Measurements from ENCODE around the gene RASGRP3. TPM values are rescaled to one million over a fixed set of nuclear protein-coding genes. Genes with fewer than 3 reads are reported as not detected.

The RASGRP3 gene
- total and polyA plus RNA-seq, 4 donors, result 13.2 to 29.3 (median 19.5) TPM

- no peaks in the 10 kb centered on the region for H3K27me3 ChIP-seq (ENCODE audit: control insufficient read depth, insufficient read depth, low read length)
- no peaks in the 10 kb centered on the region for H3K36me3 ChIP-seq (ENCODE audit: control insufficient read depth, insufficient read depth, low read length)
- no peak overlapping the region for H3K27ac ChIP-seq (ENCODE audit: low read depth, low read length)
- WGBS (ENCODE audit: insufficient coverage), result 92% methylated on average over 2 of the region's 5 CpGs
- H3K4me3 ChIP-seq (ENCODE audit: low read depth, low read length), result no peak overlapping the region
- DNase-seq (ENCODE audit: low read depth in 4 of 6, low spot score in 6 of 6), result no peak
- no peaks in the 10 kb centered on the region for H3K9me3 ChIP-seq (ENCODE audit: control insufficient read depth, insufficient read depth, low read length)
- no peaks in the 10 kb centered on the region for H3K4me1 ChIP-seq (ENCODE audit: control insufficient read depth, insufficient read depth, low read length)
These were observed 22.0 kb downstream of the RASGRP3 start for GRCh38 chr2:33498291-33498956.

GRCh38 chr2:33500177-33500576 lies 23.7 kb downstream of the RASGRP3 start:
- no peak overlapping the region for H3K4me3 ChIP-seq (ENCODE audit: low read depth, low read length)
- no peaks in the 10 kb centered on the region for H3K4me1 ChIP-seq (ENCODE audit: control insufficient read depth, insufficient read depth, low read length)
- no peaks in the 10 kb centered on the region for H3K9me3 ChIP-seq (ENCODE audit: control insufficient read depth, insufficient read depth, low read length)
- no peaks in the 10 kb centered on the region for H3K27me3 ChIP-seq (ENCODE audit: control insufficient read depth, insufficient read depth, low read length)
- no peak for DNase-seq (ENCODE audit: low read depth in 4 of 6, low spot score in 6 of 6)
- 92% methylated on average over 5 of the region's 5 CpGs for WGBS (ENCODE audit: insufficient coverage)
- no peak overlapping the region for H3K27ac ChIP-seq (ENCODE audit: low read depth, low read length)
- H3K36me3 ChIP-seq (ENCODE audit: control insufficient read depth, insufficient read depth, low read length), result no peaks in the 10 kb centered on the region

GRCh38 chr2:33502025-33502424 lies 25.6 kb downstream of the RASGRP3 start:
- Histone ChIP-seq H3K27ac (ENCODE audit: low read depth, low read length) (no peak overlapping the region), H3K4me3 (ENCODE audit: low read depth, low read length) (no peak overlapping the region), H3K27me3 (ENCODE audit: control insufficient read depth, insufficient read depth, low read length) (no peaks in the 10 kb centered on the region), H3K36me3 (ENCODE audit: control insufficient read depth, insufficient read depth, low read length) (no peaks in the 10 kb centered on the region), H3K4me1 (ENCODE audit: control insufficient read depth, insufficient read depth, low read length) (no peaks in the 10 kb centered on the region), H3K9me3 (ENCODE audit: control insufficient read depth, insufficient read depth, low read length) (no peaks in the 10 kb centered on the region)
- DNase-seq (ENCODE audit: low read depth in 4 of 6, low spot score in 6 of 6), result no peak
- 94% methylated on average over 2 of the region's 2 CpGs for WGBS (ENCODE audit: insufficient coverage)

GRCh38 chr2:33503002-33503401 lies 26.6 kb downstream of the RASGRP3 start:
- DNase-seq (ENCODE audit: low read depth in 4 of 6, low spot score in 6 of 6), result no peak
- Histone ChIP-seq H3K27me3 (ENCODE audit: control insufficient read depth, insufficient read depth, low read length) (no peaks in the 10 kb centered on the region), H3K27ac (ENCODE audit: low read depth, low read length) (no peak overlapping the region), H3K4me1 (ENCODE audit: control insufficient read depth, insufficient read depth, low read length) (no peaks in the 10 kb centered on the region), H3K9me3 (ENCODE audit: control insufficient read depth, insufficient read depth, low read length) (no peaks in the 10 kb centered on the region), H3K4me3 (ENCODE audit: low read depth, low read length) (no peak overlapping the region), H3K36me3 (ENCODE audit: control insufficient read depth, insufficient read depth, low read length) (no peaks in the 10 kb centered on the region)
- no CpG with 5 or more reads among the region's 1 CpG for WGBS (ENCODE audit: insufficient coverage)

- Histone ChIP-seq H3K36me3 (ENCODE audit: control insufficient read depth, insufficient read depth, low read length) (no peaks in the 10 kb centered on the region), H3K9me3 (ENCODE audit: control insufficient read depth, insufficient read depth, low read length) (no peaks in the 10 kb centered on the region), H3K4me3 (ENCODE audit: low read depth, low read length) (no peak overlapping the region), H3K27ac (ENCODE audit: low read depth, low read length) (peak overlapping the region; percentile 57), H3K4me1 (ENCODE audit: control insufficient read depth, insufficient read depth, low read length) (no peaks in the 10 kb centered on the region), H3K27me3 (ENCODE audit: control insufficient read depth, insufficient read depth, low read length) (no peaks in the 10 kb centered on the region)
- WGBS (ENCODE audit: insufficient coverage), result no CpG with 5 or more reads among the region's 1 CpG
- peak in 2 of 6 donors; percentile 24 to 51 for DNase-seq (ENCODE audit: low read depth in 4 of 6, low spot score in 6 of 6)
These were observed 29.5 kb downstream of the RASGRP3 start for GRCh38 chr2:33505966-33506365.

GRCh38 chr2:33509908-33510585 lies 33.6 kb downstream of the RASGRP3 start:
- Histone ChIP-seq H3K27me3 (ENCODE audit: control insufficient read depth, insufficient read depth, low read length) (no peaks in the 10 kb centered on the region), H3K9me3 (ENCODE audit: control insufficient read depth, insufficient read depth, low read length) (no peaks in the 10 kb centered on the region), H3K36me3 (ENCODE audit: control insufficient read depth, insufficient read depth, low read length) (no peaks in the 10 kb centered on the region), H3K4me3 (ENCODE audit: low read depth, low read length) (no peak overlapping the region), H3K4me1 (ENCODE audit: control insufficient read depth, insufficient read depth, low read length) (no peaks in the 10 kb centered on the region), H3K27ac (ENCODE audit: low read depth, low read length) (no peak overlapping the region)
- 62% methylated on average over 1 of the region's 5 CpGs for WGBS (ENCODE audit: insufficient coverage)
- no peak for DNase-seq (ENCODE audit: low read depth in 4 of 6, low spot score in 6 of 6)

GRCh38 chr2:33510586-33510968 lies 34.1 kb downstream of the RASGRP3 start:
- H3K9me3 ChIP-seq (ENCODE audit: control insufficient read depth, insufficient read depth, low read length), result no peaks in the 10 kb centered on the region
- no peak overlapping the region for H3K27ac ChIP-seq (ENCODE audit: low read depth, low read length)
- no peaks in the 10 kb centered on the region for H3K27me3 ChIP-seq (ENCODE audit: control insufficient read depth, insufficient read depth, low read length)
- no peaks in the 10 kb centered on the region for H3K36me3 ChIP-seq (ENCODE audit: control insufficient read depth, insufficient read depth, low read length)
- no peak for DNase-seq (ENCODE audit: low read depth in 4 of 6, low spot score in 6 of 6)
- H3K4me3 ChIP-seq (ENCODE audit: low read depth, low read length), result no peak overlapping the region
- WGBS (ENCODE audit: insufficient coverage), result no CpG with 5 or more reads among the region's 4 CpGs
- no peaks in the 10 kb centered on the region for H3K4me1 ChIP-seq (ENCODE audit: control insufficient read depth, insufficient read depth, low read length)

GRCh38 chr2:33511141-33511540 lies 34.7 kb downstream of the RASGRP3 start:
- no peak overlapping the region for H3K27ac ChIP-seq (ENCODE audit: low read depth, low read length)
- no peaks in the 10 kb centered on the region for H3K9me3 ChIP-seq (ENCODE audit: control insufficient read depth, insufficient read depth, low read length)
- H3K4me3 ChIP-seq (ENCODE audit: low read depth, low read length), result no peak overlapping the region
- DNase-seq (ENCODE audit: low read depth in 4 of 6, low spot score in 6 of 6), result no peak
- no peaks in the 10 kb centered on the region for H3K4me1 ChIP-seq (ENCODE audit: control insufficient read depth, insufficient read depth, low read length)
- H3K27me3 ChIP-seq (ENCODE audit: control insufficient read depth, insufficient read depth, low read length), result no peaks in the 10 kb centered on the region
- H3K36me3 ChIP-seq (ENCODE audit: control insufficient read depth, insufficient read depth, low read length), result no peaks in the 10 kb centered on the region
- no CpG with 5 or more reads among the region's 1 CpG for WGBS (ENCODE audit: insufficient coverage)

GRCh38 chr2:33512112-33512511 lies 35.7 kb downstream of the RASGRP3 start:
- WGBS (ENCODE audit: insufficient coverage), result no CpG with 5 or more reads among the region's 5 CpGs
- DNase-seq (ENCODE audit: low read depth in 4 of 6, low spot score in 6 of 6), result no peak
- Histone ChIP-seq H3K9me3 (ENCODE audit: control insufficient read depth, insufficient read depth, low read length) (no peaks in the 10 kb centered on the region), H3K4me1 (ENCODE audit: control insufficient read depth, insufficient read depth, low read length) (no peaks in the 10 kb centered on the region), H3K4me3 (ENCODE audit: low read depth, low read length) (no peak overlapping the region), H3K36me3 (ENCODE audit: control insufficient read depth, insufficient read depth, low read length) (no peaks in the 10 kb centered on the region), H3K27me3 (ENCODE audit: control insufficient read depth, insufficient read depth, low read length) (no peaks in the 10 kb centered on the region), H3K27ac (ENCODE audit: low read depth, low read length) (no peak overlapping the region)

- H3K27ac ChIP-seq (ENCODE audit: low read depth, low read length), result no peak overlapping the region
- DNase-seq (ENCODE audit: low read depth in 4 of 6, low spot score in 6 of 6), result no peak
These were observed 37.0 kb downstream of the RASGRP3 start for GRCh38 chr2:33513480-33513879.

More at GRCh38 chr2:33513480-33513879, 37.0 kb downstream of the RASGRP3 start:
- no peak overlapping the region for H3K4me3 ChIP-seq (ENCODE audit: low read depth, low read length)
- H3K27me3 ChIP-seq (ENCODE audit: control insufficient read depth, insufficient read depth, low read length), result no peaks in the 10 kb centered on the region
- peaks cover 2% of the 10 kb centered on the region for H3K36me3 ChIP-seq (ENCODE audit: control insufficient read depth, insufficient read depth, low read length)
- H3K9me3 ChIP-seq (ENCODE audit: control insufficient read depth, insufficient read depth, low read length), result no peaks in the 10 kb centered on the region
- H3K4me1 ChIP-seq (ENCODE audit: control insufficient read depth, insufficient read depth, low read length), result no peaks in the 10 kb centered on the region
- no CpG with 5 or more reads among the region's 3 CpGs for WGBS (ENCODE audit: insufficient coverage)

Measured in spinal cord (tissue), 10 donors.